Activated T-helper 1 cell treated with anti-CD3 and anti-CD28 coated beads, Interleukin-12 subunit alpha, Interleukin-12 subunit beta, Interleukin-2, Interleukin-4 antibody, amounts not matched to agents 30 ng/mL and 10 ng/mL and 1 ng/mL, durations not matched to agents 14 hours and 24 hours and 36 hours (primary cell): ENCODE measurements around the gene RPL22. TPM values are rescaled to one million over a fixed set of nuclear protein-coding genes. Genes with fewer than 3 reads are reported as not detected.

Experiments used
- DNase-seq: peaks from one replicate; pipeline ENCODE4 v3.0.0; 2021; ENCODE audit warnings: low spot score
- H3K27ac Mint-ChIP-seq: one replicate; pipeline ENCODE4 v1.8.0; 2021; ENCODE audit warnings: mild to moderate bottlenecking, mixed read lengths
- H3K27me3 Mint-ChIP-seq: one replicate; pipeline ENCODE4 v1.8.0; 2022; ENCODE audit warnings: mild to moderate bottlenecking, moderate library complexity, mixed read lengths; ENCODE audit not compliant: insufficient read depth
- H3K36me3 Mint-ChIP-seq: one replicate; pipeline ENCODE4 v1.8.0; 2021; ENCODE audit warnings: low read depth, mixed read lengths
- H3K4me1 Mint-ChIP-seq: one replicate; pipeline ENCODE4 v1.8.0; 2021; ENCODE audit warnings: low read depth, mixed read lengths
- H3K4me3 Mint-ChIP-seq: one replicate; pipeline ENCODE4 v1.8.0; 2021; ENCODE audit warnings: mild to moderate bottlenecking, moderate library complexity, mixed read lengths
- H3K9me3 Mint-ChIP-seq: one replicate; pipeline ENCODE4 v1.8.0; 2021; ENCODE audit warnings: mixed read lengths
- intact Hi-C: fragments of 100-400 bp; cut with micrococcal nuclease; formaldehyde crosslinking; loops from one replicate; pipeline ENCODE4 v1.15.1; 2024
- total RNA-seq: library from RNA; stranded (reverse); gene quantifications from 2 replicates; pipeline ENCODE4 v1.2.3, GENCODE V29; 2022

Gene RPL22
- 421 and 457 TPM in 2 replicates for total RNA-seq

- intact Hi-C loops: loop anchor here (1.0 to 2.0 kb wide), 10 partner anchors 10 to 355 kb away; partner anchors contain the start of genes ACOT7, ICMT, NOL9 and NPHP4
- H3K4me1 Mint-ChIP-seq: peaks cover 44% of the 10 kb centered on the region
- DNase-seq: peak; percentile 96
- H3K4me3 Mint-ChIP-seq: peak within 1 kb of the TSS; percentile 94
- H3K27ac Mint-ChIP-seq: peak within 1 kb of the TSS; percentile 92
- no peaks in the 10 kb centered on the region for H3K9me3 Mint-ChIP-seq
- H3K36me3 Mint-ChIP-seq: peaks cover 30% of the 10 kb centered on the region
- H3K27me3 Mint-ChIP-seq: peaks cover 2% of the 10 kb centered on the region
Measured at GRCh38 chr1:6199298-6200187, at the start of gene RPL22. TSS of gene RPL22 (minus strand) at chr1:6199595. CDS start at chr1:6199573, 22 bp downstream.

GRCh38 chr1:6248161-6248776 is 48.9 kb upstream of the RPL22 start:
- Mint-ChIP-seq H3K27ac (no peak overlapping the region), H3K4me1 (peaks cover 5% of the 10 kb centered on the region), H3K27me3 (peaks cover 50% of the 10 kb centered on the region), H3K4me3 (no peak overlapping the region), H3K9me3 (no peaks in the 10 kb centered on the region), H3K36me3 (no peaks in the 10 kb centered on the region)
- DNase-seq: no peak
- intact Hi-C loops: loop anchor here (5.0 kb wide), 2 partner anchors 174 to 214 kb away; partner anchors contain the start of gene ESPN

- peaks cover 5% of the 10 kb centered on the region for H3K4me1 Mint-ChIP-seq
- H3K27ac Mint-ChIP-seq: no peak overlapping the region
- no peak for DNase-seq
- intact Hi-C loops: loop anchor here (2.0 to 5.0 kb wide), 3 partner anchors 13 to 215 kb away; partner anchors contain the start of genes ESPN and GPR153
- H3K27me3 Mint-ChIP-seq: peaks cover 53% of the 10 kb centered on the region
- no peak overlapping the region for H3K4me3 Mint-ChIP-seq
- no peaks in the 10 kb centered on the region for H3K36me3 Mint-ChIP-seq
- H3K9me3 Mint-ChIP-seq: no peaks in the 10 kb centered on the region
Measured at GRCh38 chr1:6247651-6248050, 48.3 kb upstream of the RPL22 start.

- Mint-ChIP-seq H3K27me3 (peaks cover 47% of the 10 kb centered on the region), H3K36me3 (no peaks in the 10 kb centered on the region), H3K27ac (peak overlapping the region; percentile 78), H3K4me1 (peaks cover 5% of the 10 kb centered on the region), H3K9me3 (no peaks in the 10 kb centered on the region), H3K4me3 (peak overlapping the region; percentile 77)
- intact Hi-C loops: loop anchor here (1.0 to 5.0 kb wide), 7 partner anchors 14 to 216 kb away; partner anchors contain the start of genes ESPN and GPR153
- peak; percentile 70 for DNase-seq
Measured at GRCh38 chr1:6246497-6247467, 47.4 kb upstream of the RPL22 start.

- Mint-ChIP-seq H3K4me3 (peak overlapping the region; percentile 77), H3K9me3 (no peaks in the 10 kb centered on the region), H3K27ac (peak overlapping the region; percentile 78), H3K27me3 (peaks cover 54% of the 10 kb centered on the region), H3K4me1 (peaks cover 11% of the 10 kb centered on the region), H3K36me3 (peaks cover 3% of the 10 kb centered on the region)
- peak; percentile 58 for DNase-seq
- intact Hi-C loops: loop anchor here (1.0 to 5.0 kb wide), 10 partner anchors 10 to 216 kb away; partner anchors contain the start of genes ESPN and GPR153
Measured at GRCh38 chr1:6245869-6246496, 46.6 kb upstream of the RPL22 start.

GRCh38 chr1:6245086-6245868 is 45.9 kb upstream of the RPL22 start:
- H3K36me3 Mint-ChIP-seq: peaks cover 3% of the 10 kb centered on the region
- H3K27me3 Mint-ChIP-seq: peaks cover 55% of the 10 kb centered on the region
- peak; percentile 77 for DNase-seq
- peaks cover 11% of the 10 kb centered on the region for H3K4me1 Mint-ChIP-seq
- no peak overlapping the region for H3K4me3 Mint-ChIP-seq
- intact Hi-C loops: loop anchor here (1.0 to 5.0 kb wide), 5 partner anchors 9 to 217 kb away; partner anchors contain the start of gene ESPN
- H3K9me3 Mint-ChIP-seq: no peaks in the 10 kb centered on the region
- no peak overlapping the region for H3K27ac Mint-ChIP-seq

GRCh38 chr1:6244401-6245049 is 45.1 kb upstream of the RPL22 start:
- H3K27ac Mint-ChIP-seq: no peak overlapping the region

GRCh38 chr1:6243993-6244392 is 44.6 kb upstream of the RPL22 start, which contains the start of gene HES3:
TSS of gene HES3 (plus strand) at chr1:6244179. CDS start at chr1:6244366, 187 bp downstream.
- no peak for DNase-seq
- no peaks in the 10 kb centered on the region for H3K9me3 Mint-ChIP-seq
- intact Hi-C loops: loop anchor here (2.0 kb wide), 1 partner anchor 191 kb away; no protein-coding TSS in a partner anchor
- H3K27me3 Mint-ChIP-seq: peaks cover 60% of the 10 kb centered on the region
- H3K4me1 Mint-ChIP-seq: peaks cover 11% of the 10 kb centered on the region
- H3K27ac Mint-ChIP-seq: no peak within 1 kb of the TSS
- no peak within 1 kb of the TSS for H3K4me3 Mint-ChIP-seq
- peaks cover 3% of the 10 kb centered on the region for H3K36me3 Mint-ChIP-seq

More at GRCh38 chr1:6244401-6245049, 45.1 kb upstream of the RPL22 start:
- Mint-ChIP-seq H3K36me3 (peaks cover 3% of the 10 kb centered on the region), H3K27me3 (peaks cover 58% of the 10 kb centered on the region), H3K4me1 (peaks cover 11% of the 10 kb centered on the region), H3K4me3 (no peak overlapping the region), H3K9me3 (no peaks in the 10 kb centered on the region)
- DNase-seq: no peak
- intact Hi-C loops: loop anchor here (1.0 to 5.0 kb wide), 5 partner anchors 8 to 218 kb away; partner anchors contain the start of gene ESPN

GRCh38 chr1:6243053-6243834 is 43.8 kb upstream of the RPL22 start:
- no peak for DNase-seq
- H3K4me3 Mint-ChIP-seq: no peak overlapping the region
- no peak overlapping the region for H3K27ac Mint-ChIP-seq
- peaks cover 11% of the 10 kb centered on the region for H3K4me1 Mint-ChIP-seq
- no peaks in the 10 kb centered on the region for H3K9me3 Mint-ChIP-seq
- intact Hi-C loops: no loop called here
- H3K36me3 Mint-ChIP-seq: peaks cover 3% of the 10 kb centered on the region
- peaks cover 56% of the 10 kb centered on the region for H3K27me3 Mint-ChIP-seq
